ENCODE results near the gene ELOVL5. TPM values are rescaled to one million over a fixed set of nuclear protein-coding genes. Genes with fewer than 3 reads are reported as not detected.

Gene ELOVL5
- total RNA-seq, 2 donors from 2014 or later: 103 to 108 TPM

- H3K27me3 Mint-ChIP-seq (ENCODE audit: insufficient read depth): no peaks in the 10 kb centered on the region
- Histone ChIP-seq H3K27me3 (ENCODE audit: control insufficient read depth, insufficient read depth, low read length, poor library complexity, severe bottlenecking) (no peaks in the 10 kb centered on the region), H3K4me3 (ENCODE audit: low read length) (no peak overlapping the region), H3K36me3 (ENCODE audit: control insufficient read depth, insufficient read depth, low read length) (peaks cover 14% of the 10 kb centered on the region), H3K27ac (ENCODE audit: low read depth, low read length) (no peak overlapping the region), H3K9ac (ENCODE audit: extremely low read depth, low read length, poor library complexity, severe bottlenecking) (no peak overlapping the region), H3K9me3 (ENCODE audit: control insufficient read depth, low read length) (no peaks in the 10 kb centered on the region), H3K4me1 (ENCODE audit: control insufficient read depth, insufficient read depth, low read length) (no peaks in the 10 kb centered on the region)
- no peaks in the 10 kb centered on the region for H3K9me3 Mint-ChIP-seq
- 92 to 93% methylated on average over 2 of the region's 2 CpGs for WGBS, 2 experiments (ENCODE audit: insufficient coverage in 1 of 2, insufficient read length in 1 of 2)
- no peak overlapping the region for H3K27ac Mint-ChIP-seq
- H3K4me1 Mint-ChIP-seq: peaks cover 6% of the 10 kb centered on the region
- H3K36me3 Mint-ChIP-seq (ENCODE audit: low read depth): peaks cover 26% of the 10 kb centered on the region
- TF ChIP-seq CTCF (conservative IDR thresholded peaks at IDR 0.05): no peak
- H3K4me3 Mint-ChIP-seq: no peak overlapping the region
- DNase-seq: no peak
Observed at GRCh38 chr6:53282741-53283140, 66.0 kb downstream of the ELOVL5 start.

- Histone ChIP-seq H3K9me3 (ENCODE audit: control insufficient read depth, low read length) (no peaks in the 10 kb centered on the region), H3K4me3 (ENCODE audit: low read length) (no peak overlapping the region), H3K36me3 (ENCODE audit: control insufficient read depth, insufficient read depth, low read length) (peaks cover 14% of the 10 kb centered on the region), H3K27me3 (ENCODE audit: control insufficient read depth, insufficient read depth, low read length, poor library complexity, severe bottlenecking) (no peaks in the 10 kb centered on the region), H3K9ac (ENCODE audit: extremely low read depth, low read length, poor library complexity, severe bottlenecking) (no peak overlapping the region), H3K27ac (ENCODE audit: low read depth, low read length) (no peak overlapping the region), H3K4me1 (ENCODE audit: control insufficient read depth, insufficient read depth, low read length) (no peaks in the 10 kb centered on the region)
- TF ChIP-seq CTCF (conservative IDR thresholded peaks at IDR 0.05): no peak
- DNase-seq: no peak
- Mint-ChIP-seq H3K4me3 (no peak overlapping the region), H3K4me1 (peaks cover 1% of the 10 kb centered on the region), H3K36me3 (ENCODE audit: low read depth) (peaks cover 25% of the 10 kb centered on the region), H3K27ac (no peak overlapping the region), H3K27me3 (ENCODE audit: insufficient read depth) (no peaks in the 10 kb centered on the region), H3K9me3 (no peaks in the 10 kb centered on the region)
- WGBS, 2 experiments (ENCODE audit: insufficient coverage in 1 of 2, insufficient read length in 1 of 2): 96 to 100% methylated on average over 1 to 2 of the region's 2 CpGs
Observed at GRCh38 chr6:53282234-53282633, 66.5 kb downstream of the ELOVL5 start.

- WGBS, 2 experiments (ENCODE audit: insufficient coverage in 1 of 2, insufficient read length in 1 of 2): 94 to 96% methylated on average over 3 of the region's 3 CpGs
- Histone ChIP-seq H3K4me1 (ENCODE audit: control insufficient read depth, insufficient read depth, low read length) (no peaks in the 10 kb centered on the region), H3K27ac (ENCODE audit: low read depth, low read length) (no peak overlapping the region), H3K9me3 (ENCODE audit: control insufficient read depth, low read length) (no peaks in the 10 kb centered on the region), H3K9ac (ENCODE audit: extremely low read depth, low read length, poor library complexity, severe bottlenecking) (no peak overlapping the region), H3K36me3 (ENCODE audit: control insufficient read depth, insufficient read depth, low read length) (peaks cover 14% of the 10 kb centered on the region), H3K27me3 (ENCODE audit: control insufficient read depth, insufficient read depth, low read length, poor library complexity, severe bottlenecking) (no peaks in the 10 kb centered on the region), H3K4me3 (ENCODE audit: low read length) (no peak overlapping the region)
- no peak for DNase-seq
- Mint-ChIP-seq H3K27me3 (ENCODE audit: insufficient read depth) (no peaks in the 10 kb centered on the region), H3K4me1 (no peaks in the 10 kb centered on the region), H3K9me3 (no peaks in the 10 kb centered on the region), H3K4me3 (no peak overlapping the region), H3K27ac (no peak overlapping the region), H3K36me3 (ENCODE audit: low read depth) (peaks cover 23% of the 10 kb centered on the region)
- no peak for TF ChIP-seq CTCF (conservative IDR thresholded peaks at IDR 0.05)
Observed at GRCh38 chr6:53281518-53282215, 67.1 kb downstream of the ELOVL5 start.
